HG02943 (cell line): Measurements from ENCODE around the gene ZNF800.

Source experiments
- ATAC-seq: cut with Tn5 transposase; IDR thresholded peaks from one replicate; pipeline ENCODE4 v1.9.1; 2021; ENCODE audit warnings: mild to moderate bottlenecking, low read depth, moderate library complexity; ENCODE audit not compliant: unreplicated experiment

ZNF800 gene

DNA sequence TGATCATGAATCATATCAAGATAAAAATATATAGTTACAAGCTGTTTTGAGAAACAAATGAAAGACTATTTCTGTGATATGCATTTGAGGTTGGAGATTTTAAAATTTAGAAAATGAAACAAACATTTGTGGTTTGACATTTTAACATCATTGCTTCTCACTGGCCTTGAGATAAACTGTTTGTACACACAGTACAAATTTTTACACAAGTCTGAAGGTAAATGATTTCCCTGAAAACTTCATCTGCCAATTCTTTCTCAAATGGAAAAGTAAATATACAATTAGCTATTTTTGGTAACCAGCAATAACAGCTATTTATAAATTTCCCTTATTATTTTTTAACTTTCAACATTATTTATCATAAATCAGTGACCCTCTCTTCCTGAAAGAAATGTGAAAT is 38.6 kb downstream of the ZNF800 start:
- ATAC-seq: no peak

DNA sequence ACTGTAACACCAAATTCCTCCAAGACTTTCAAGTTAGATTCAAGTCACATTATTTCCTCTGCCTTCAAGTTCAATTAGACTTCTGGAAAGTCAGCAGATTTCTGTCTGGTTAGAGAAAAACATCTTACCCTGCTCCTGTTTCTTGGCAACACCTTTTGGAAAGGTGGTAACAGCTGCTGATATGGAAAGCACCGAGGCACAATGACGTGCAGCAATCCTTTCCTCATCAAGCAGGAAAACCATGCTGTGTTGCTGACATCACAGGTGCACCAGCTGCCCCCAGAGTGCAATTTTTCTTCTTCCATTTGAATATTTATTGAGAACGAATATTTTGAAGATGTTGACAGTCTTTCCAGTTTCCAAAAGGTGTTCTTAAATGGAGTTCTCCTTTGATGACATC is 41.9 kb downstream of the ZNF800 start:
- ATAC-seq: no peak

DNA sequence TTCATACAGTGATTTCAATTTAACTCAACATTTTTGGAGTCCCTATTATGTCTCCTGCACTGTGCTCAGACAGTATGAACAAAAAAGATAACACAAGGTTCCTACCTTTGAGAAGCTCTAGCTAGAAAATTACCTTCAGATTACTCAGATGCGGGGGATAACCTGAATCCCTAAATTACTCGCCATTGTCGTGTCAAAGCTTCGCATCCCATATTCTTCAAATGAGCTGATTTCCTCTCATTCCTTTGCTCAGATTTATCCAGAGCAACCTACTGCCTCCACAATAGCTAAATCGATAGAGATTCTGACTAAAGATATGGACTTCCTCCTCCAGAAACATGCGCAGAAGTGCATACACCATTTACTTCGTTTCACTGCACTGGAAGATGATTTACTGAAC is 42.6 kb downstream of the ZNF800 start:
- no peak for ATAC-seq

DNA sequence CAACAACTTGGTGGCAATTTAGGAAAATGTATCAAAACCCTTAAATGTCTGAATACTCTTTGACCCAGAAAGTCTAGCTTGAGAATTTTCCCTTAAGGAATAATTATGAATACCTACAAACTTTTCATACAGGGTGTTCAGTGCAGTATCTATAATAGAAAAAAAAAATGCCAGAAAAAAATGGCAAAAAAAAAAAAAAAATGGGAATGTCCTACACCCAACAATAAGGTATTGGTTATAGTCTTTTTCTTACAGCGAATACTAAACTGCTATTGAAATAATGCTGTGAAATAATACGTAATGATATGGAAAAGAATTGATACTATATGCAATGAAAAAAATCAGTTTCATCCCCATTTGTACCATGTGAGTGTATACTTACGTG is 44.3 kb downstream of the ZNF800 start:
- no peak for ATAC-seq

DNA sequence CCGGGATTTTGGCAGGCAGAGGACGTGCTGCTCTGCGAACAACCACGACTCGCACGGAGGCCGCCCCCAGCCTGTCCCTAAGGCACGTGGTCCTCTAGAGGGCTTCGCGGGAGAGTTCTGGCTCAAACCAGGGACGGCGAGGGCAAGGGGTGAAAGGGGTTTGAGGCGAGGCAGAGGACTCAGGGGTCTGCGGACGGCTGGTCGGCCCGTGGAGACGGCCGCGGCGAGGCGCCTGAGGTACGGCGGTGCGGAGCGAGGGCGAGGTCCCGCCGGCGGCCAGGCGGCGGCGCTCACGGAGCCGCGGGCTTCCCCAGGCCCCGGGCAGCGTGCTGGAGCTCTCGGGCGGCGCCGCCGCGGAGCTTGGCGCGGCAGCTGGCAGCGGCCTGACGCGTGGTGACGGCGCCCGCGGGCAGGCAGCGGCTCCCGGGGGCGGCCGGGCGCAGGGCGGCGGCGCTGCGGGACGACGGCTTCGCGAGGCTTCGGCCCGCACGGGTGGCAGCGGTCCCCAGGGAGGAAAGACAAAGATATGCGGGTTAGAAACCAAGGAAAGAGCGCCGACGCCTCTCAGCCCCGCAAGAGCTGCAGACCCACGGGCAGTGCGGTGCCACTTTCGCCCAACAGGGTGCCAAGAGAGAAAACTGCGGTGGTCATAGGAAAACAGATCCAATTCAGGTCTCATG is 44.8 kb downstream of the ZNF800 start:
- ATAC-seq: peak; percentile 94

DNA sequence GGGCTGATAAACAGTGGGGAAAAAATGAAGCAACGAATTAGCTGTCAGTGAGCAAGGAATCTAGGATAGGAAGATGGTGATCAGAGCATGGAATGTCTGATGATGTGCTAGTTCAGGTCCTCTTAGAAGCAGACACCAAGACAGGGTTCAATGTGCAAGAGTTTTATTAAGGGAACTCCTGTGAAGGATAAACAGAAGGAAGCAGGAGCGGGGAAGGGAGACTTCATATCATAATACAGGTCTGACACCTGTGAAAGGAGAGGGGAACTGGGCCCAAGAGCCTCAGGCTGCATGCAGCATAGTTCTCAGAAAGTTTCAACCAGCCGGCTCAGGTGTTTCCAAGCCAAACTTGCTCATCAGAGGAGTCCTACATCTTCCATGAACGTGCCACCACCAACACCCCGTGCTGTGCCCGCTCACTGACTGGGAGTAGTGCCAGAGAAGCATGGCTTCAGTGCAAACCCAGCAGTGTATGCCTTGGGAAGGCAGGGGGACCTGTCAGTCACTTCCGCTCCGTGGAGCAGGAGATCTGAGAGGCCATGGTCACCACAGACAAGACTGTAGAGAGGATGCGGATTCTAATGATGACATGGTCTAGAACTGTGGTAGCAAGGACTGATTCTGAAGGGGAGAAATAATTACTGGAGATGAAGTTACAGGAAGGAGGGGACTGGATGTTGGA is 45.8 kb downstream of the ZNF800 start:
- ATAC-seq: no peak

DNA sequence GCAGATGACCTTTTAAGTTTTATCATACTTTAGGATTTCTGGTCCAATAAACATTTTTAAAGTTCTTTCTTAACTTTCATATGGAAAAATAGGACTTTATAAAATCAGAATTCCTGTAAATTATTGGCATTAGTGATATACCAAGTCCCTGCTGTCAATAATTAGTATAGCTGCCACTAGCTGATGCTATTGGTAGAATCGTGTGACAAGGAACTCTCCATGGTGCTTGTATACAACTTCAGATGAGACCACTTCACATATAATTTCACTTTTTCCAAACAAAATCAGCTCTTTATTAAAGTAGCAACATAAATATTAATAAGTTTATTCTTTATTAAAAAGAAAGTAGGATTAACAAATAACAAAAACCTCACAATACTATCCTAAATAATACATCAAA is 49.9 kb downstream of the ZNF800 start:
- ATAC-seq: no peak

DNA sequence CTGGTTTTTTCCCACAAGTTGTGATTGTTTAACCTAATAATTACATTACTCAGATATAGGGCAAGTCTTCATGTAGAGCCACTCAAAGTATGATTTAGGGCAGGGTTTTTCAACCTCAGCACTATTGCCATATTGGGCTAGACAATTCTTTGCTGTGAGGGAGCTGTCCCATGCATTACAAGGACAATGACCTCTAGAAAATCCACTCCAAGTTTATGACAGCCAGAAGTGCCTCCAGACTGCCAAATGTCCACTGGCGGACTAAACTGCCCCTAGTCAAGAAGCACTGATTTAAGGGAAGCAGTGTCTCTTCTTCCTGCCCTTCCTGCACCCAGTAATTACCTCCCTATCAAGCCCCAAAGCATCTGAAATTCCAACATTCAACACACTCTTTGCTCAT is 54.4 kb downstream of the ZNF800 start:
- no peak for ATAC-seq

DNA sequence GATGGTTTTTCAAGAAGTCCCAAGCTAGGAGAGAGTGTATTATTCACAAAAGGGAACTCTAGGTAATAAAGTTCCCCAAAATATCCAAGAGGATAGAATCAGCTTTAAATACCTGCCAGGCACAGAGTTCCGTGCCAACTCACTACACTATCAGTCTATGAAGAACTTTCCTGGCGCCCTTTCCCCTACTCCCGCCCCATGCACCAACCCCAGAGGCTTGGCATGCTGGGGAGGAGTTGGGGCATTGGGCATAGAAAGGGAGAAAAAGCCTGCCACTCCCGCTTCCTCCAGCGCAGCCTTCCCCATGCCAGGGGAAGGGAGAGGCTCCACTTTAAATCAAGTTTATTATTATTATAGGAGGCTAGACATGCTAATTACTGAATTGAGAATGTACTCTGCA is 54.9 kb downstream of the ZNF800 start:
- no peak for ATAC-seq

DNA sequence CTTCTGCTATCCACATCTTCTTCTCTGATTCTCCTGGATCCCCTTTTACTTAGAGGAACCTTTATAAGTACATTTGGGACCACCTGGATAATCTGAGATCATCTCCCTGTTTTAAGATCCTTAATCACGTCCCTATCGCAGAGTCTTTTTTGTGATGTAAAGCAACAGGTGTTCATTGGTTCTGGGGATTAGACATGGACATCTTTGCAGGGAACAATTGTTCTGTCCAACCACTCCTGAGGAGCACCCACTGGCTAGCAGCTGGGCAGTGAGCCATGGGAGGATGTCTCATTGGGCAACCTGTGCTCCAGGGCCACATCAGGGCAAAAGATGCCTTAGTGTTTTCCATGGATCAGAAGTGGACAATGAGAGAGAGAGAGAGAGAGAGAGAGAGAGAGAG is 56.0 kb downstream of the ZNF800 start:
- ATAC-seq: no peak

DNA sequence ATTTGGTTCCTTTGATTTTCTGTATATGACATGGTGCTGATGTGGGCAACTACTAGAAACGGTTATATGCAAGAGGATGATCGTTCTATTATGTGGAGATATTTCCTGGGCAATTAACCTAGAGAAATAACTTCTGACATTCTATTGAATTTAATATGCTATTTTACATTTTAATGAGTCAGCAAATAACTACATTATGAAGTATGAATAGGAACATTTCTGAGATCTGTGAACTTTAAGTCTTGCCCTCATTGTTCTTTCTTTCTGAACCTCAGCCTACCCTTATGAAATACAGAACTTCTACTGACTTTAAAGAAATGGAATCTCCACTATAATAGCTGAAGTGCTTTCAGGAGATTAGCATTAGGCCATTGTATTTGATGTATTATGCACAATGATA is 59.6 kb downstream of the ZNF800 start:
- no peak for ATAC-seq

DNA sequence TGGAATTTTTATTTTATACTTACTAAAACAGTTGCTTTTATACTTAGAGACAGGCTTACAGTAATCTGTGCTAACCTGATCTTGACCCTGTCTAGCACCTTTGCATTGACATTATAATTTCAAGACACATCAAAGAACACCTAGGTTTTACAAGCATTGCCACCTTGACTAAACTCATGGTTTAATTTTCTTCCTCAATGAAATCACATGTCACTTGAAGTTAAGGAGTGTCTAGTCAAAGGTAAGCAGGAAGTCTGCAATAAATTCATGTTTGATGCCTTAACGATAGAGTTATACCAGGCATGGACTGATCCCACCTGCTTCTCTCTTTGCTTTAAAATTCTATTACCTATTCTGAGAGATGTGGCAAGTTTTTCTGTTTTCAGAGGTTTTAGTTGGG is 62.4 kb downstream of the ZNF800 start:
- ATAC-seq: no peak

DNA sequence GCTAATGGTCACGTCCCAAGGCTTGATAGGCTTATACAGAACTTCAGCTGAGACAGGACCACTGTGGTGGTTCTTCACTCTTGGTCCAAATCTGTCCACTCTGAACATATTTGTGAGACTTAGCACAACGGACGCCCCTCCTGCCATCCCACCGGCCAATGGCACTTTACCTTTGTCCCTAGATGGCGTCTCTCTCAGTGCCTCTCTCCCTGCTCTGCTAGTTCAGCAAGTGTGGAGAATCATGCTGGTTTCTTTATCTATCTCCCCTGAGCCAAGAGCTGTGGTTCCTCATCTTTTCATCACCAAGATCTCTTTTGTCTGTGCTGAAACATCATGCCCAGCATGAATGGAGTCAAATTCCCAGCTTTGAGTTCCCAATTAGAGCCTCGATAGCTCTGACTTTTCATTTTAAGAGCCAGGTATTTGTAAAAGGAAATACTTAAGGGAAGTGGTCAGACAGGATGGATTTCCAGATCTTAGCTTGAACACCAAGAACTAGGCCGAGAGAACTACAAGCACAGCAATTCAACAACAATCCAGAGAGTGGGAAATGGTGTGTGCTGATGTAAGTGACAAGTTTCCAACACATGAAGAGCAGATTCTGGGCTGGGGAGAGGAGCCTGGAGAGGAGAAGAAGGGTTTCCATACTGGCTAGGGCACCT is 69.5 kb downstream of the ZNF800 start:
- no peak for ATAC-seq

DNA sequence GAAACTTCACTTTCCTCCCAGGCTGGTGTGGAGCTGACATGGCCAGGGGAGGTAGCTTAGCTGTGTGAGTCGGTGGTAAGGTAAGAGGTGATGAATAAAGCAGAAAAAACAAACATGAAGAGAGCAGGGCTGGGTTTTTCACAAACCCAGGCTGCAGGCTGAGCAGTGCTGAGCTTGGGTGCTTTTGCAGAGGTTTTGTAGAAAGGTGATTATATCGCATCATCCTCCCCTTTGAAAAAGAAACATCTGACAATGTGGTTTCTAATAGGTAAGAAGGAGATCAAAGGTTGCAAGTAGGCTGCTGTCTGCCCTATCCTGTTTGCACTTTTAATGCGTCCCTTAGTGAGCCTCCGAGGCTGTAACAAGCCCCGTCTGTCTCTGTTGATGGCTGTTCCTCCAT is 70.2 kb downstream of the ZNF800 start:
- ATAC-seq: no peak

DNA sequence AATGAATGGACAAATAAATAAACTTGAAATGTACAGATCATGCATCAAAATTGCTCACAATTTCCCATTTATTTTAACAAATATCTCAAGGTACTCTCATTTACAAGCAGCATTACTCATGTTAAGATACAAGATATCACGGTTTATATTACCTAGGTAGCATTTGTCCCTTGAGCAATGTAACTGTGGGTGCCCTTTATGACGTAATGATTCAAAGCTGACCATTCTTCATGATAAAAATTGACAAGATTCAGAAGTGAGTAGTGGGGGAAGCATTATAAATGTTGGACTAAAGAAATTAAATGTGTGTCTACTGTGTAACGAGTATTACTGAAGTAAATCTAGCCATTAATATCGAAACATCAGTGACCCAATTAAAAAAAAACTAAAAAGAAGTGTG is 71.5 kb downstream of the ZNF800 start:
- no peak for ATAC-seq
